HUES64 (cell line): ENCODE data around the gene LIN28A.

Experiments
- H3K27ac ChIP-seq: 2 replicates; pipeline ENCODE4 v1.7.0; 2013; ENCODE audit warnings: low read depth, low read length, inconsistent platforms
- H3K27me3 ChIP-seq: 2 replicates; pipeline ENCODE4 v1.6.1; 2013; ENCODE audit warnings: mild to moderate bottlenecking, low read length; ENCODE audit not compliant: insufficient read depth
- H3K36me3 ChIP-seq: 2 replicates; pipeline ENCODE4 v1.6.1; 2013; ENCODE audit warnings: mild to moderate bottlenecking, low read length; ENCODE audit not compliant: insufficient read depth
- H3K4me1 ChIP-seq: 2 replicates; pipeline ENCODE4 v1.6.1; 2013; ENCODE audit warnings: mild to moderate bottlenecking, low read length, moderate library complexity; ENCODE audit not compliant: insufficient read depth
- H3K4me3 ChIP-seq: 2 replicates; pipeline ENCODE4 v1.5.1; 2013; ENCODE audit warnings: mild to moderate bottlenecking, low read length, moderate library complexity
- H3K9ac ChIP-seq: 2 replicates; pipeline ENCODE4 v1.6.1; 2013; ENCODE audit warnings: mild to moderate bottlenecking, low read depth, low read length
- H3K9me3 ChIP-seq: 2 replicates; pipeline ENCODE4 v1.6.1; 2013; ENCODE audit warnings: low read depth, low read length; ENCODE audit not compliant: insufficient read depth
- WGBS: fragments of 150-250, 120-280 bp; methylation state at CpG from one replicate; pipeline ENCODE4 v1.1.7; 2013; ENCODE audit warnings: missing lambda C conversion rate; 5-methylcytosine and 5-hydroxymethylcytosine counted together

The LIN28A gene

GRCh38 chr1:26388791-26389445 is 21.7 kb upstream of the LIN28A start:
- no peaks in the 10 kb centered on the region for H3K27me3 ChIP-seq
- no peaks in the 10 kb centered on the region for H3K9me3 ChIP-seq
- no peak overlapping the region for H3K27ac ChIP-seq
- 92% methylated on average over 7 of the region's 7 CpGs for WGBS
- no peak overlapping the region for H3K4me3 ChIP-seq
- no peaks in the 10 kb centered on the region for H3K36me3 ChIP-seq
- peaks cover 2% of the 10 kb centered on the region for H3K4me1 ChIP-seq
- H3K9ac ChIP-seq, result no peak overlapping the region

GRCh38 chr1:26389604-26390247 is 20.9 kb upstream of the LIN28A start:
- Histone ChIP-seq H3K4me3 (no peak overlapping the region), H3K4me1 (peaks cover 2% of the 10 kb centered on the region), H3K9ac (no peak overlapping the region), H3K9me3 (no peaks in the 10 kb centered on the region), H3K27ac (no peak overlapping the region), H3K36me3 (no peaks in the 10 kb centered on the region), H3K27me3 (no peaks in the 10 kb centered on the region)
- WGBS, result 90% methylated on average over 4 of the region's 4 CpGs

GRCh38 chr1:26391450-26391849 is 19.2 kb upstream of the LIN28A start:
- Histone ChIP-seq H3K27ac (no peak overlapping the region), H3K36me3 (no peaks in the 10 kb centered on the region)
- 10% methylated on average over 3 of the region's 3 CpGs for WGBS

DNA sequence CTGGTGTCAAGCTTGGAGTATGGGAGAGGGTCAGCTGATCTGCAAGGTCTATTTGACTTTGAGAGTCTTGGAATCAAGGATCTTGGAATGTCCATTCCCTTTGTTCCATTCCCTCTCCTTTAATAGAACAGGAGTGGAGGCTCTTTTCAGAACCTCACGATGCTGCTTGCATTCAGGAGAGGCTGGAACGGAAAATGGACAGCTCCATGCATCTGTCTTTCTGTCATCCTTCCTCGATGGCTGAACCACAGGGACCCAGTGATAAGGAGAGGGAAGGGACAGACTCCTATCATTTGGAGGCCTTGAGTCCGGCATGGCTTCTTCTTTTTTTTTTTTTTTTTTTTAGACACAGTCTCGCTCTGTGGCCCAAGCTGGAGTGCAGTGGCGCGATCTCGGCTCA is 14.9 kb upstream of the LIN28A start:
- H3K9me3 ChIP-seq, result no peaks in the 10 kb centered on the region

More at GRCh38 chr1:26391450-26391849, 19.2 kb upstream of the LIN28A start:
- Histone ChIP-seq H3K27me3 (no peaks in the 10 kb centered on the region), H3K4me3 (no peak overlapping the region), H3K9ac (no peak overlapping the region), H3K4me1 (no peaks in the 10 kb centered on the region; the same call in 1 of the 2 replicates), H3K9me3 (no peaks in the 10 kb centered on the region)

GRCh38 chr1:26399034-26399433 is 11.6 kb upstream of the LIN28A start:
- H3K4me3 ChIP-seq, result no peak overlapping the region
- H3K9me3 ChIP-seq, result no peaks in the 10 kb centered on the region
- H3K9ac ChIP-seq, result no peak overlapping the region
- no peaks in the 10 kb centered on the region for H3K36me3 ChIP-seq
- no peak overlapping the region for H3K27ac ChIP-seq
- WGBS, result 94% methylated on average over 3 of the region's 3 CpGs
- no peaks in the 10 kb centered on the region; the same call in 1 of the 2 replicates for H3K4me1 ChIP-seq
- H3K27me3 ChIP-seq, result no peaks in the 10 kb centered on the region

More for the DNA sequence above, 14.9 kb upstream of the LIN28A start:
- Histone ChIP-seq H3K36me3 (no peaks in the 10 kb centered on the region), H3K9ac (no peak overlapping the region), H3K27me3 (no peaks in the 10 kb centered on the region), H3K4me3 (no peak overlapping the region), H3K4me1 (no peaks in the 10 kb centered on the region; the same call in 1 of the 2 replicates), H3K27ac (no peak overlapping the region)
- 85% methylated on average over 8 of the region's 8 CpGs for whole genome bisulfite sequencing

DNA sequence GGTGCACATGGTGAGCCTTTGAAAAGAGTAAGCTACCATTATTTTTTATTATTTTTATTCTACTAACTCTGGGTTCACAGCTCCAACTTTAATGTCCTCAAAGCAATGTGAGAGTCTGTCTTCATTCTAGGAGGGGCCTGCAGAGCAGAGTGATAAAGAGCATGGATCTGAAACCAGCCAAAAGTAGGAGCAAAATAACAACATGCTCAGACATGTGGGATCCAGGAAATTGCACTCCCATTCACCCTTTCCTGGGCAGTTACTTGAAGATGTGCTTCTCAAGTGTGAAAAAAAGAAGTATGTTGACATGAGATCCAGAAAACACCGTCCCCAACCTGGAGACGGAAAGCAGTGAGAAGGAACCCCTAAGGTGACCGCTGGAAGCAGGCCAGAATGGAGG is 8.7 kb upstream of the LIN28A start:
- H3K9me3 ChIP-seq, result no peaks in the 10 kb centered on the region
- no peak overlapping the region for H3K9ac ChIP-seq
- 92% methylated on average over 3 of the region's 3 CpGs for WGBS
- no peaks in the 10 kb centered on the region for H3K36me3 ChIP-seq
- no peaks in the 10 kb centered on the region; the same call in 1 of the 2 replicates for H3K4me1 ChIP-seq
- H3K4me3 ChIP-seq, result no peak overlapping the region
- no peaks in the 10 kb centered on the region for H3K27me3 ChIP-seq
- H3K27ac ChIP-seq, result no peak overlapping the region

DNA sequence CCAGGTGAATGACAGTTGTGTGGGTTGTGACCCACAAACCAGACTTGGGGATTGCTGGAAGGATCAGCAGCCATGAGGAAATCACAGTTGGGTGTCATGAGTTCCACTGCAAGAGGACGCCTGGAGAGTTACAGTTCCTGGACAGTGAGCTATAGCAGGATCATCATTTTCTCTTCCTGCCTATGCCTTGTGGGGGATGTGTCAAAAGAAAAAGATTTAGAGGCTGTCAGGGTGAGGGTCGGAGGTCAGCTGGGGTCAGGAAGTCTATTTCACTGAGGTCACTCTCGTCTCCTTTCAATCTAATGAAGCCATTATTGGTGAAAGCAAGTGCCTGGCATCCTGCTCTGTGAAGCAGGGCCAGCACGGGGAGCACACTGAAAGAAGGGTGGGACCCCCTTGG is 7.0 kb upstream of the LIN28A start:
- H3K4me3 ChIP-seq, result no peak overlapping the region
- H3K9ac ChIP-seq, result no peak overlapping the region
- H3K9me3 ChIP-seq, result no peaks in the 10 kb centered on the region
- H3K36me3 ChIP-seq, result no peaks in the 10 kb centered on the region
- H3K4me1 ChIP-seq, result no peaks in the 10 kb centered on the region; the same call in 1 of the 2 replicates
- WGBS, result 81% methylated on average over 4 of the region's 4 CpGs
- no peaks in the 10 kb centered on the region for H3K27me3 ChIP-seq
- H3K27ac ChIP-seq, result no peak overlapping the region

- WGBS, result 94% methylated on average over 2 of the region's 2 CpGs
- no peaks in the 10 kb centered on the region for H3K27me3 ChIP-seq
- no peak overlapping the region for H3K4me3 ChIP-seq
- no peaks in the 10 kb centered on the region; the same call in 1 of the 2 replicates for H3K4me1 ChIP-seq
- no peak overlapping the region for H3K27ac ChIP-seq
- H3K9ac ChIP-seq, result no peak overlapping the region
- H3K36me3 ChIP-seq, result no peaks in the 10 kb centered on the region
- no peaks in the 10 kb centered on the region for H3K9me3 ChIP-seq
Observed at GRCh38 chr1:26404641-26405040, 6.0 kb upstream of the LIN28A start.

DNA sequence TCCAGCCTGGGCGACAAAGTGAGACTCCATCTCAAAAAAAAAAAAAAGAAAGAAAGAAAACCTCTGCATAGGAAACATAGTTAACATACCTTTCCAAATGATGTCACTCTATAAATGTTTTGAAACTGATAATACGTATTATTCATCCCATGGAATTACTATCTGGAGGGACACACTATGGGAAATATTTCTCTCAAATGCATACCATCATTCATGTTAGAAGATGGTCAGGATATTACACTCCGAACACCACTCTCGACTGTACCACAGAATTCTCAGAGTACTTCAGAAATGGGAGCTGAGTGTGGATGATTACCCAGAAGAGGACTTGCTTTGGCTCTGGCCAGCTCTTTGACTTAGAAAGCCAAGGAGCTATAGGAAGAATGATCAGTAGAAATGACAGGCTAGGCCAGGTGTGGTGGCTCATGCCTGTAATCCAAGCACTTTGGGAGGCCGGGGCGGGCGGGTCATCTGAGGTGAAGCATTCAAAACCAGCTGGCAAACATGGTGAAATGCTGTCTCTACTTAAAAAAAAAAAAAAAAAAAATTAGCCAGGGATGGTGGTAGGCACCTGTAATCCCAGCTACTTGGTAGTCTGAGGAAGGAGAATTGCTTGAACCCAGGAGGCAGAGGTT is 5.2 kb upstream of the LIN28A start:
- Histone ChIP-seq H3K4me3 (no peak overlapping the region), H3K9me3 (no peaks in the 10 kb centered on the region), H3K27ac (no peak overlapping the region), H3K36me3 (no peaks in the 10 kb centered on the region), H3K9ac (no peak overlapping the region), H3K4me1 (no peaks in the 10 kb centered on the region; the same call in 1 of the 2 replicates), H3K27me3 (no peaks in the 10 kb centered on the region)
- WGBS, result 87% methylated on average over 6 of the region's 7 CpGs

GRCh38 chr1:26408604-26409003 is 2.0 kb upstream of the LIN28A start:
- Histone ChIP-seq H3K9me3 (no peaks in the 10 kb centered on the region), H3K9ac (peak overlapping the region; percentile 84), H3K36me3 (peaks cover 22% of the 10 kb centered on the region), H3K27me3 (no peaks in the 10 kb centered on the region), H3K4me3 (peak overlapping the region; percentile 62), H3K27ac (peak overlapping the region; percentile 94; the same call in 1 of the 2 replicates), H3K4me1 (peaks cover 10% of the 10 kb centered on the region)
- under 1% methylated on average over 12 of the region's 12 CpGs for WGBS

DNA sequence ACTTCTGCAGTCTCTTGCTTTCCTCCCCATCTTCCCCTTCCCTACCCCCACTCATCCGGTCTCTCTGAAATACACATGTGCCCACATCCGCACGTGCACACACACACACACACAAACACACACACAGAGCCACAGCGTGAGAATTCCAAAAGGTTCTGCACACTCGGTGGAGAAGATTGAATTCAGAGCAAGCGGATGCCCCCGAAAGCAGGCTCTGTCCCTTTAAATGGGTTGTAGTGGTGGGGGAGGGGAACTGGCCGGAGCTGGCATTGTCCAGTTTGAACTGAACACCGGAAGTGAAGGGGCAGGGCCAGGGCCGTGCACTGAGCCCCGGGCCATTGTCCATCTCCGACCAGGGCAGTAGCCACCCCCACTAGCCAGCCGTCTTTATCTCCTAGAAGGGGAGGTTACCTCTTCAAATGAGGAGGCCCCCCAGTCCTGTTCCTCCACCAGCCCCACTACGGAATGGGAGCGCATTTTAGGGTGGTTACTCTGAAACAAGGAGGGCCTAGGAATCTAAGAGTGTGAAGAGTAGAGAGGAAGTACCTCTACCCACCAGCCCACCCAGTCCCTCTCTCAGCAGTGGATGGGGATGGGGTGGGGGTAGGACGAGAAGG is 1.3 kb upstream of the LIN28A start:
- Histone ChIP-seq H3K36me3 (peaks cover 27% of the 10 kb centered on the region), H3K9ac (peak overlapping the region; percentile 84), H3K27me3 (no peaks in the 10 kb centered on the region), H3K4me1 (peaks cover 14% of the 10 kb centered on the region), H3K9me3 (no peaks in the 10 kb centered on the region), H3K27ac (peak overlapping the region; percentile 94), H3K4me3 (peak overlapping the region; percentile 62)
- WGBS, result 3% methylated on average over 14 of the region's 16 CpGs
